BJ (cell line): ENCODE data around the gene ULK1. TPM values are rescaled to one million over a fixed set of nuclear protein-coding genes. Genes with fewer than 3 reads are reported as not detected.

Source experiments
- CTCF ChIA-PET: fragments of 350-600 bp; formaldehyde crosslinking; extraction: SDS; loops from one replicate; lab custom pipeline; 2021; ENCODE audit warnings: antibody characterized with exemption, inconsistent platforms; lab: Yijun Ruan, JAX
- POLR2A ChIA-PET: fragments of 300-600 bp; sonication (Branson Sonifier 250); formaldehyde crosslinking; extraction: SDS; loops from one replicate; lab custom pipeline; 2021; ENCODE audit warnings: antibody characterized with exemption; lab: Charles Lee
- DNase-seq: peaks from one replicate; pipeline ENCODE4 v3.0.0-alpha.2; 2011; ENCODE audit warnings: low read depth
- H3K27me3 ChIP-seq: 2 replicates; pipeline ENCODE4 v1.6.0; 2011; ENCODE audit warnings: low read length; ENCODE audit not compliant: control insufficient read depth, insufficient read depth
- H3K36me3 ChIP-seq: 2 replicates; pipeline ENCODE4 v1.5.1; 2011; ENCODE audit warnings: low read length; ENCODE audit not compliant: control insufficient read depth, insufficient read depth
- H3K4me3 ChIP-seq: 2 replicates; pipeline ENCODE4 v1.5.1; 2011; ENCODE audit warnings: low read depth, mild to moderate bottlenecking, control low read depth, low read length
- CTCF ChIP-seq: IDR thresholded peaks from 2 replicates; pipeline ENCODE4 v1.5.1; 2011; ENCODE audit warnings: low read depth, mild to moderate bottlenecking, control low read depth, inconsistent platforms, low read length, moderate library complexity; ENCODE audit not compliant: insufficient read depth
- polyA plus RNA-seq: library from polyadenylated mRNA; depleted of rRNA; stranded (reverse); fragments of >200 nt; gene quantifications from 2 replicates; pipeline ENCODE4 v1.2.3, GENCODE V29; 2011

Gene ULK1
- polyA plus RNA-seq, 1 experiment = 13.7 TPM

GRCh38 chr12:131903270-131904255 lies 9.1 kb downstream of the ULK1 start:
- CTCF ChIA-PET = interaction anchor here (1.4 kb wide), 1 partner anchor 8 kb away, joined by 3 read pairs; no protein-coding TSS in a partner anchor
- DNase-seq = no peak
- Histone ChIP-seq H3K36me3 (peaks cover 34% of the 10 kb centered on the region), H3K27me3 (no peaks in the 10 kb centered on the region), H3K4me3 (no peak overlapping the region)
- no peak for TF ChIP-seq CTCF
- POLR2A ChIA-PET = no interaction called here

- no peak for TF ChIP-seq CTCF
- H3K4me3 ChIP-seq = no peak overlapping the region
- DNase-seq = no peak
- peaks cover 39% of the 10 kb centered on the region for H3K36me3 ChIP-seq
- POLR2A ChIA-PET = no interaction called here
- CTCF ChIA-PET = no interaction called here
- no peaks in the 10 kb centered on the region for H3K27me3 ChIP-seq
Measured at GRCh38 chr12:131904346-131904745, 9.9 kb downstream of the ULK1 start.

GRCh38 chr12:131905081-131905629 lies 10.7 kb downstream of the ULK1 start:
- Histone ChIP-seq H3K27me3 (no peaks in the 10 kb centered on the region), H3K4me3 (no peak overlapping the region), H3K36me3 (peaks cover 46% of the 10 kb centered on the region)
- POLR2A ChIA-PET = no interaction called here
- no peak for TF ChIP-seq CTCF
- DNase-seq = no peak
- CTCF ChIA-PET = no interaction called here

- Histone ChIP-seq H3K27me3 (no peaks in the 10 kb centered on the region), H3K36me3 (peaks cover 48% of the 10 kb centered on the region), H3K4me3 (no peak overlapping the region)
- no peak for DNase-seq
- CTCF ChIA-PET = no interaction called here
- TF ChIP-seq CTCF = no peak
- POLR2A ChIA-PET = no interaction called here
Measured at GRCh38 chr12:131905630-131906091, 11.2 kb downstream of the ULK1 start.

- H3K4me3 ChIP-seq = no peak overlapping the region
- H3K27me3 ChIP-seq = no peaks in the 10 kb centered on the region
- no peak for TF ChIP-seq CTCF
- CTCF ChIA-PET = no interaction called here
- H3K36me3 ChIP-seq = peaks cover 58% of the 10 kb centered on the region
- POLR2A ChIA-PET = no interaction called here
- no peak for DNase-seq
Measured at GRCh38 chr12:131907379-131908091, 13.1 kb downstream of the ULK1 start.
